Psoas muscle (tissue), 8 donors: Measurements from ENCODE around the gene TTC13. TPM values are rescaled to one million over a fixed set of nuclear protein-coding genes. Genes with fewer than 3 reads are reported as not detected.

Source experiments
- ATAC-seq, 4 donors: fragments of 200-7000 bp; cut with Tn5 transposase; one replicate each; pipeline ENCODE4 v1.9.1; 2020; ENCODE audit warnings: moderate library complexity in 3 of 4, mild to moderate bottlenecking in 2 of 4
- DNase-seq, 2 donors: peaks; one replicate each; pipeline ENCODE4 v3.0.0-alpha.2; 2020
- H3K27ac ChIP-seq: fragments of 200-600 bp; one replicate; pipeline ENCODE4 v1.8.0; 2022
- H3K27me3 ChIP-seq, 3 donors: fragments of 200-600 bp in 1 of 3; one replicate each; pipeline versions ENCODE4 v1.6.1 to v1.8.0; 2013 to 2022; ENCODE audit warnings: low read length in 2 of 3, mild to moderate bottlenecking in 2 of 3, moderate library complexity in 1 of 3; ENCODE audit not compliant: insufficient read depth in 3 of 3
- H3K36me3 ChIP-seq, 2 donors: fragments of 200-600 bp in 1 of 2; one replicate each; pipeline versions ENCODE4 v1.6.1 to v1.8.0; 2013 to 2022; ENCODE audit warnings: low read depth in 1 of 2, mild to moderate bottlenecking in 1 of 2, moderate library complexity in 1 of 2; ENCODE audit not compliant: insufficient read depth in 1 of 2
- H3K4me1 ChIP-seq: fragments of 200-600 bp; one replicate; pipeline ENCODE4 v1.8.0; 2022
- H3K4me3 ChIP-seq: fragments of 200-600 bp; one replicate; pipeline ENCODE4 v1.8.0; 2022; ENCODE audit warnings: mild to moderate bottlenecking
- H3K9me3 ChIP-seq: fragments of 200-600 bp; one replicate; pipeline ENCODE4 v1.8.0; 2022
- WGBS, 3 donors: extraction: QIAGEN DNeasy Blood & Tissue Kit; methylation state at CpG; one replicate each; pipeline versions ENCODE4 v1.1.6 to v1.1.7; 2013; 5-methylcytosine and 5-hydroxymethylcytosine counted together
- intact Hi-C, 2 donors: fragments of 100-400 bp; cut with DNase I; formaldehyde crosslinking; loops; one replicate each; pipeline versions ENCODE4 v1.11.0 to v1.14.2; 2022
- polyA plus RNA-seq, 3 donors: library from polyadenylated mRNA; stranded (reverse); fragments of 200-250 nt; gene quantifications; one replicate each; pipeline ENCODE4 v1.2.3, GENCODE V29; 2013
- total RNA-seq, 4 donors: library from RNA; stranded (reverse); fragmentation: NEBNext Ultra II Directional in 2 of 4; extraction: Animal tissue kit (Norgen Biotek cat#: 25700) in 2 of 4; gene quantifications; one replicate each; pipeline versions ENCODE4 v1.2.1 to v1.2.4, GENCODE V29; 2021 to 2023
- TF ChIP-seq, protein P1 (sequence below): fragments of 200-600 bp; IDR thresholded peaks from one replicate; pipeline ENCODE4 v1.8.0; 2022; ENCODE audit warnings: antibody characterized with exemption
- donor health status: healthy with polysubstance abuse.
- donor health status: DM: no; HTN: no; CAD: no; lungs with moderate emphysema.
- donor health status: Bipolar disorder and iron deficiency.
- donor health status: healthy.
- donor health status: DM: yes; HTN: yes; CAD: no.
- donor health status: DM: no; HTN: no; CAD: no.
- donor health status: DM: no; HTN: no; CAD: no.
- donor health status: DM: yes; HTN: yes; CAD: no.

The TTC13 gene
- total and polyA plus RNA-seq, 7 donors, result 7.6 to 24.2 (median 11.2) TPM

DNA sequence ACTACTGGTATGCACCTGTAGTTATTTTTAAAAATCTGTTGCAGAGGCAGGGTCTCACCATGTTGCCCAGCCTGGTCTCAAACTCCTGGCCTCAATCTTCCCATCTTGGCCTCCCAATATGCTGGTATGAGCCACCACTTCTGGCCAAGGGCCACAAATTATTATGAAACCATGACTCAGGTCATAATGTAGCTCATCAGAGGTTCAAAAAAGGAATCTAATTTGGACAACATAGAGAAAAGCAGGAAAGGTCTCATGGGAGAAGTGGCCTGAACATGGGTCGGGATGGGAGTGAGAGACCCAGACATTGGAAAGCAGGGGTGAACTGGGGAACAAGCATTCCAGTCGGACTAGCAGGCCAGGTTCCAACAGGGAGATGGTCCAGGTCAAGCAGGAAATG, 65.2 kb downstream of the TTC13 start:
- 58 to 83% (median 61%) methylated on average over 2 of the region's 2 CpGs for WGBS, 3 donors

DNA sequence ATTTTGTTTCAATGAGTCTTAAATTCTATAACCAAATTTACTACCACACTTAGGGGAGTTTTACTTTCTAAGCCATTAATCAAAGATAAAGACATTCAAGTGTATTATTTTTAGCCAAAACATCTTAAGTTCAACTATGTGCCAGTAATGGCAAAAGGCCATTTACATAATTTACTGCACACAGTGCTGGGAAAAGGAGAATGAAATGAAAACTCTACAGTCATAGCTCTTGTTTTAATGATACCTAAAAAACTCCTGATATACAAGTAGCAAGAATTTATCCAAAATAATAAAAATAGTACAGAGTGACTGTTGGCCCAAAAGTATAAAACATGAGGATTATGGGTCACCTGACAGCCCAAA, 67.9 kb downstream of the TTC13 start:
- Histone ChIP-seq H3K4me1 (peaks cover 18% of the 10 kb centered on the region), H3K27me3 (no peaks in the 10 kb centered on the region), H3K36me3 (peaks cover 2 to 80% of the 10 kb centered on the region in 2 donors), H3K4me3 (no peak overlapping the region), H3K27ac (peak overlapping the region; percentile 5), H3K9me3 (no peaks in the 10 kb centered on the region)
- TF ChIP-seq, protein P1, sequence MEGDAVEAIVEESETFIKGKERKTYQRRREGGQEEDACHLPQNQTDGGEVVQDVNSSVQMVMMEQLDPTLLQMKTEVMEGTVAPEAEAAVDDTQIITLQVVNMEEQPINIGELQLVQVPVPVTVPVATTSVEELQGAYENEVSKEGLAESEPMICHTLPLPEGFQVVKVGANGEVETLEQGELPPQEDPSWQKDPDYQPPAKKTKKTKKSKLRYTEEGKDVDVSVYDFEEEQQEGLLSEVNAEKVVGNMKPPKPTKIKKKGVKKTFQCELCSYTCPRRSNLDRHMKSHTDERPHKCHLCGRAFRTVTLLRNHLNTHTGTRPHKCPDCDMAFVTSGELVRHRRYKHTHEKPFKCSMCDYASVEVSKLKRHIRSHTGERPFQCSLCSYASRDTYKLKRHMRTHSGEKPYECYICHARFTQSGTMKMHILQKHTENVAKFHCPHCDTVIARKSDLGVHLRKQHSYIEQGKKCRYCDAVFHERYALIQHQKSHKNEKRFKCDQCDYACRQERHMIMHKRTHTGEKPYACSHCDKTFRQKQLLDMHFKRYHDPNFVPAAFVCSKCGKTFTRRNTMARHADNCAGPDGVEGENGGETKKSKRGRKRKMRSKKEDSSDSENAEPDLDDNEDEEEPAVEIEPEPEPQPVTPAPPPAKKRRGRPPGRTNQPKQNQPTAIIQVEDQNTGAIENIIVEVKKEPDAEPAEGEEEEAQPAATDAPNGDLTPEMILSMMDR, result no peak
- no peak for ATAC-seq
- intact Hi-C loops, result loop anchor here in 1 of 2 donors (5.0 kb wide), 1 partner anchor 302 kb away; no protein-coding TSS in a partner anchor
- DNase-seq, result no peak

More for the DNA sequence above, 65.2 kb downstream of the TTC13 start:
- Histone ChIP-seq H3K4me3 (no peak overlapping the region), H3K36me3 (peaks cover 0 to 67% of the 10 kb centered on the region in 2 donors), H3K27me3 (no peaks in the 10 kb centered on the region), H3K4me1 (peaks cover 18% of the 10 kb centered on the region), H3K9me3 (no peaks in the 10 kb centered on the region), H3K27ac (no peak overlapping the region)
- ATAC-seq (no peak), DNase-seq (no peak)
- intact Hi-C loops, result loop anchor here in 1 of 2 donors (5.0 kb wide), 1 partner anchor 299 kb away; no protein-coding TSS in a partner anchor
- TF ChIP-seq, protein P1, result no peak

DNA sequence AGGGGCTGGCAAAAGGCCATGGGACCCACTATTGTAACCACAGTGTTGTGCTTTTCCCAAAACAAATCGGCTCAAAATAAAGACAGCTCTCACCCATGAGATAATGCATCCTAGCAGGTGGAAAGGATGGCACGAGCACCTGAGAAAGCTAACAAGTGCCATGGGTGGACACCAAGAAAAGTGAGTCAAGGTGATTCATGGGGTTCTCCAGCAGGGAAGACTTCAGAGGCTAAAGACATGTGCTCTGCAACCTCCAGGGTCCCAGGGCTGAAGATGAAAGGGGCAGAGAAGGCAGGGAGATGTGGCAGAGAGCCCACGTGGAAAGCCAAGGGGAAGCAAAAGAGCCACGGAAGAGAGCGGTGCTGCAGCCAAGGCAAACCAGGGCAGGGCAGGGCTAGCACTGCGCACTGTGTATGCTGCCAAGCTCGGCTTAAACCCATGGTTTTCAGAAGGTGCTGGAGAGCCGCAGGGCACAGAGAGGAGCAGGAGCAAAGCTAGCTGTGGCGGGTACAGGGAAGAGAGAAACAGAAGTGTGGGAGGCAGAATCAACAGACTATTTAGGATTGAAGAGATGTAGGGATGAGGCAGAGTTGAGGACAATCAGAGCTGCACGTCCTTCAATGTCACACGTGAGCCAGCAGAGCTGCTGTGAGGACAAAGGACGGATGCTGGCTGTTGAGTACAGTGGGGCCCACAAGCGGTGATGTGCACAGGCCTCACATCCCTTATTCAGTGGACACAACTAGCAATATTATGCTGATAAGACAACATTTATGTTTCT, 68.5 kb downstream of the TTC13 start:
- ATAC-seq (peak; percentile 82 to 93 (median 86)), DNase-seq (peak; percentile 21 to 59)
- Histone ChIP-seq H3K27me3 (no peaks in the 10 kb centered on the region), H3K9me3 (no peaks in the 10 kb centered on the region), H3K27ac (no peak overlapping the region), H3K36me3 (peaks cover 2 to 80% of the 10 kb centered on the region in 2 donors), H3K4me1 (peaks cover 18% of the 10 kb centered on the region), H3K4me3 (no peak overlapping the region)
- TF ChIP-seq, protein P1, result no peak
- 34 to 47% (median 36%) methylated on average over 13 of the region's 13 CpGs for WGBS, 3 donors
- intact Hi-C loops, result loop anchor here in 1 of 2 donors (5.0 kb wide), 1 partner anchor 302 kb away; no protein-coding TSS in a partner anchor

DNA sequence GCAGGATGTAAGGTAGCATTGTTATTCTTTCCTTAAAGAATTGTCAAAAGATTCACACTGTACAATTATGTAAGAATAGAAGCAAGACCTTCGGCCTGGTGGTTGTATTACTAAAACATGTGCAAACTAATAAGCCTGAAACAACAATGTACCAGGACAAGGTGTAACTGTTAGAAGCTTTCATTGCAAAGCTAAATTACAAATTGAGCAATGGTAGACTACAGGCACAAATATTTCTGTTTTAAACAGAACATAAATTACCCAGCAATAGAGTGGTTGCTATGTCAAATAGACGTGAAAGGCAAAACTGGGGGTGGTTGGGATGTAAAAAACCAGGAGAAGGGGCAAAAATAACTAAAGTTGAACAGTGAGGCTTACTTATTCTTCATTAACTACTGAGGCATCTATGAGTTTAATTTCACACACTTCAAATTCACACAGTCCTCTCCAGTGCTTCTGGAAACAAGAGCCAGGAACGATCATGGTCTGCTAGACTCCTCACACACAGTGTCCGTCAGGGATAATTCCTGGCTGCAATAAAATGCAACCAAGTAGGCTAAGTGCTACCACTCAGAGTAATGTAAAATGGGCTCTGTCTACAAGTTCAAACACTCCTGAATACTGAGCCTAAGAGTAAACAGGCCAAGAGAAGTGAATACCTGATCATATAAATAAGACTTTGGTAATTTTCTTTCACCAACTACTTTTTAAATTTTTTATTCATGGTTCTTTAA, 71.0 kb downstream of the TTC13 start:
- TF ChIP-seq, protein P1, result no peak
- H3K27me3 ChIP-seq, result no peaks in the 10 kb centered on the region
- ATAC-seq (no peak), DNase-seq (no peak)
- no peak overlapping the region for H3K27ac ChIP-seq
- 72 to 85% (median 72%) methylated on average over 4 of the region's 4 CpGs for WGBS, 3 donors
- H3K4me1 ChIP-seq, result peaks cover 18% of the 10 kb centered on the region
- H3K9me3 ChIP-seq, result no peaks in the 10 kb centered on the region
- peaks cover 2 to 67% of the 10 kb centered on the region in 2 donors for H3K36me3 ChIP-seq
- intact Hi-C loops, result no loop called here
- no peak overlapping the region for H3K4me3 ChIP-seq
